ENCODE measurements around the gene SYTL3. TPM values are rescaled to one million over a fixed set of nuclear protein-coding genes. Genes with fewer than 3 reads are reported as not detected.

Gene SYTL3
- total and polyA plus RNA-seq, 9 of the 15 experiments (the other 6 are each of a cell fraction or from before 2014, with no cell fraction given) = 0.04 to 0.46 (median 0.17) TPM; not detected in 1

DNA sequence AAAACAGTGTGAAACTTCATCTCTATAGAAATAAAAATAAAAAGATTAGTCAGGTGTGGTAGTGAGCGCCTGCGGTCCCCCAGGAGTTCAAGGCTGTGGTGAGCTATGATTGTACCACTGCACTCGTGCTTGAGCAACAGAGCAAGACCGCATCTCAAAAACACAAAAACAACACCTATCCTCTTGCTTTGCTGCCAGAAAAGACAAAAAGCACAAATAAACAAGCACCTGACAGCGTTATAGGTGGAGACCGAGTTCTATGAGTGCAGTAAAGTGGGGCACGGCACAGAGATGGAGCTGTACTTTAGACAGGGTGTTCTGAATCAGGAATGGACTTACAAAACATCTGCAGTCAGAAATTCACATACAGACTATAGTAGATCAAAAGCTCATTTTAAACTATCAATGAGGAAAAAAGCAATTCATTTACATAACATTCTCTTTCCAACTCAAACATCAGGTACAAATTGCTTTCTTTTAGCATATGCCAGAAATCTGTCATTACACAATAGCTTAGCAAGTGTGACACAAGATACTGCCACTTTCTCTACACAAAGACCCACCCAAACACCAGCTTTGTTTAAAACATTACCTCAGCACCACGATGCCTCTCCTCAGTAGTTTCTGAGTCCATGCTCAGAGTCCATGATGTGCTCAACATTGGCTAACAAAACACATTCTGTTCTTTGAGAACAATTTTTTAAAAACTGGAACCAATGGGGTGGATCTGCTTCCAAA lies 159.3 kb downstream of the SYTL3 start:
- Histone ChIP-seq H3K79me2 (ENCODE audit: control insufficient read depth, insufficient read depth, low read length) (peaks cover 98% of the 10 kb centered on the region), H3K27ac (ENCODE audit: extremely low read depth, low read depth, low read length) (no peak overlapping the region), H3K4me3 (no peak overlapping the region), H3K4me1 (replicated peaks in 1 of 2; ENCODE audit: control insufficient read depth in 2 of 2, insufficient read depth in 2 of 2, low read length in 2 of 2) (peaks cover 9 to 42% of the 10 kb centered on the region in 2 experiments; a peak in 4 of 5 replicates), H3K9ac (ENCODE audit: insufficient read depth in 1 of 2, low read depth in 2 of 2, low read length in 2 of 2) (no peak overlapping the region), H3K36me3 (ENCODE audit: control insufficient read depth, insufficient read depth, low read length) (peaks cover 71% of the 10 kb centered on the region), H3K9me3 (replicated peaks; ENCODE audit: control insufficient read depth, insufficient read depth, low read depth, low read length) (no peaks in the 10 kb centered on the region), H2AFZ (ENCODE audit: low read depth, low read length) (no peak overlapping the region), H3K9me1 (ENCODE audit: control insufficient read depth, insufficient read depth, low read length) (peaks cover 15% of the 10 kb centered on the region), H3K4me2 (ENCODE audit: insufficient read depth, low read length) (no peak overlapping the region), H4K20me1 (replicated peaks; ENCODE audit: control insufficient read depth, insufficient read depth, low read length) (peaks cover 49% of the 10 kb centered on the region), H3K27me3 (ENCODE audit: control insufficient read depth in 2 of 2, insufficient read depth in 2 of 2, low read length in 2 of 2) (no peaks in the 10 kb centered on the region)
- no peak for TF ChIP-seq ZFX (CRISPR knock-in tag; IDR thresholded peaks at IDR 0.05)
- TF ChIP-seq, protein P1, sequence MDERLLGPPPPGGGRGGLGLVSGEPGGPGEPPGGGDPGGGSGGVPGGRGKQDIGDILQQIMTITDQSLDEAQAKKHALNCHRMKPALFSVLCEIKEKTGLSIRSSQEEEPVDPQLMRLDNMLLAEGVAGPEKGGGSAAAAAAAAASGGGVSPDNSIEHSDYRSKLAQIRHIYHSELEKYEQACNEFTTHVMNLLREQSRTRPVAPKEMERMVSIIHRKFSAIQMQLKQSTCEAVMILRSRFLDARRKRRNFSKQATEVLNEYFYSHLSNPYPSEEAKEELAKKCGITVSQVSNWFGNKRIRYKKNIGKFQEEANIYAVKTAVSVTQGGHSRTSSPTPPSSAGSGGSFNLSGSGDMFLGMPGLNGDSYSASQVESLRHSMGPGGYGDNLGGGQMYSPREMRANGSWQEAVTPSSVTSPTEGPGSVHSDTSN (CRISPR knock-in tag; IDR thresholded peaks at IDR 0.05; ENCODE audit: low read depth) = no peak
- TF ChIP-seq, protein P1 (tag; conservative IDR thresholded peaks at IDR 0.05; ENCODE audit: low read depth) = no peak
- TF ChIP-seq CEBPB (tag; IDR thresholded peaks at IDR 0.05) = peak; percentile 66
- TF ChIP-seq ZNF197 (CRISPR knock-in tag; IDR thresholded peaks at IDR 0.05; ENCODE audit: low read depth) = no peak
- no peak for TF ChIP-seq PHF20 (IDR thresholded peaks at IDR 0.05; ENCODE audit: partially characterized antibody)
- TF ChIP-seq, protein P2, sequence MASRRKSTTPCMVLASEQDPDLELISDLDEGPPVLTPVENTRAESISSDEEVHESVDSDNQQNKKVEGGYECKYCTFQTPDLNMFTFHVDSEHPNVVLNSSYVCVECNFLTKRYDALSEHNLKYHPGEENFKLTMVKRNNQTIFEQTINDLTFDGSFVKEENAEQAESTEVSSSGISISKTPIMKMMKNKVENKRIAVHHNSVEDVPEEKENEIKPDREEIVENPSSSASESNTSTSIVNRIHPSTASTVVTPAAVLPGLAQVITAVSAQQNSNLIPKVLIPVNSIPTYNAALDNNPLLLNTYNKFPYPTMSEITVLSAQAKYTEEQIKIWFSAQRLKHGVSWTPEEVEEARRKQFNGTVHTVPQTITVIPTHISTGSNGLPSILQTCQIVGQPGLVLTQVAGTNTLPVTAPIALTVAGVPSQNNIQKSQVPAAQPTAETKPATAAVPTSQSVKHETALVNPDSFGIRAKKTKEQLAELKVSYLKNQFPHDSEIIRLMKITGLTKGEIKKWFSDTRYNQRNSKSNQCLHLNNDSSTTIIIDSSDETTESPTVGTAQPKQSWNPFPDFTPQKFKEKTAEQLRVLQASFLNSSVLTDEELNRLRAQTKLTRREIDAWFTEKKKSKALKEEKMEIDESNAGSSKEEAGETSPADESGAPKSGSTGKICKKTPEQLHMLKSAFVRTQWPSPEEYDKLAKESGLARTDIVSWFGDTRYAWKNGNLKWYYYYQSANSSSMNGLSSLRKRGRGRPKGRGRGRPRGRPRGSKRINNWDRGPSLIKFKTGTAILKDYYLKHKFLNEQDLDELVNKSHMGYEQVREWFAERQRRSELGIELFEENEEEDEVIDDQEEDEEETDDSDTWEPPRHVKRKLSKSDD (conservative IDR thresholded peaks at IDR 0.05; ENCODE audit: low read length) = no peak
- TF ChIP-seq MBD2 (IDR thresholded peaks at IDR 0.05; ENCODE audit: borderline replicate concordance, low read depth) = no peak
- TF ChIP-seq TCF3 (CRISPR knock-in tag; IDR thresholded peaks at IDR 0.05) = no peak
- TF ChIP-seq CEBPG (CRISPR knock-in tag; IDR thresholded peaks at IDR 0.05) = no peak
- peak in 1 of 2 experiments; percentile 21; a peak in 1 of 4 replicates for TF ChIP-seq CEBPG (tag; conservative IDR thresholded peaks at IDR 0.05 in 1 of 2, IDR thresholded peaks at IDR 0.05 in 1 of 2)
- TF ChIP-seq FOSL1 (tag; conservative IDR thresholded peaks at IDR 0.05) = no peak
- TF ChIP-seq STAT5B (CRISPR knock-in tag; IDR thresholded peaks at IDR 0.05) = no peak
- in situ Hi-C loops (cut with MboI) = no loop called here
- FAIRE-seq = no peak
- ChIA-PET POLR2A (interaction anchor here (0.6 to 2.8 kb wide), 7 partner anchors 8 to 196 kb away, joined by 3 to 13 read pairs (median 3); no protein-coding TSS in a partner anchor), CTCF (ENCODE audit: low intra/inter-chr PET ratio) (no interaction called here)
- intact Hi-C loops (cut with micrococcal nuclease) = loop anchor here (10.0 kb wide), 1 partner anchor 296 kb away; no protein-coding TSS in a partner anchor
- DNase-seq (ENCODE audit: extremely low read depth in 1 of 4, low spot score in 3 of 4) = no peak
- WGBS (ENCODE audit: insufficient coverage, low coverage, missing lambda C conversion rate) = 89% methylated on average over 8 of the region's 8 CpGs
- ATAC-seq = no peak
- no TSS peak for BruUV-seq (replicated peaks)

Measured in K562 (cell line).